ENCODE measurements around the gene ARFGEF3.

The ARFGEF3 gene

GRCh38 chr6:138311268-138311667, 149.5 kb downstream of the ARFGEF3 start:
- DNase-seq (ENCODE audit: low read depth): no peak
- TF ChIP-seq CTCF (conservative IDR thresholded peaks at IDR 0.05; ENCODE audit: low read length): no peak
- no peak overlapping the region for H3K4me3 ChIP-seq (ENCODE audit: low read length)

DNA sequence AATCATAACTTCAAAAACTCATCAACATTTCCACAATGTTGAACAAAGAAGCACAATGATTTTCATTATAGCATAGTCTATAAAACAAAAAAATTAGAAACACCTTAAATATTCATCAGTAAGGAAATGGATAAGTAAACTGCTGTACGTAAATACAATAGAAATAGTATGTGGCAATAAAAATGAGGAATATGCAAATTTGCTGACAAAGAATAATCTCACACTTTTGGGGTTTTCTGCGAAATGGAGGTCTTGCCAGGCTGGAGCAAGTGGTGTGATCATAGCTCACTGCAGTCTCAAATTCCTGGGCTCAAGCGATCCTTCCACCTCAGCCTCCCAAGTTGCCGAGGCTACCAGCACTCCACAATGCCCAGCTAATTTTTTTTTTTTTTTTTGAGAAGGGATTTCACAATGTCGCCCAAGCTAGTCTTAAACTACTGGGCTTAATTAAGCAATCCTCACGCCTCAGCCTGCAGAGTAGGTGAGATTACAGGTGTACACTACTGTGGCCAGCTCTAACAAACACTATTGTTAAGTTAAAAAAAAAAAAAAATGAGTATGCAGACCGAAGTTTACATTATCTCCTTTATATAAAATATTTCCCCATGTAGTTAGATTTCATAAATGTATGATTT, 157.1 kb downstream of the ARFGEF3 start:
- H3K4me3 ChIP-seq (ENCODE audit: low read length): no peak overlapping the region
- no peak for DNase-seq (ENCODE audit: low read depth)
- no peak for TF ChIP-seq CTCF (conservative IDR thresholded peaks at IDR 0.05; ENCODE audit: low read length)

GRCh38 chr6:138321934-138322333, 160.2 kb downstream of the ARFGEF3 start:
- no peak for DNase-seq (ENCODE audit: low read depth)
- TF ChIP-seq CTCF (conservative IDR thresholded peaks at IDR 0.05; ENCODE audit: low read length): no peak
- H3K4me3 ChIP-seq (ENCODE audit: low read length): no peak overlapping the region

- H3K4me3 ChIP-seq (ENCODE audit: low read length): no peak overlapping the region
- DNase-seq (ENCODE audit: low read depth): no peak
- no peak for TF ChIP-seq CTCF (conservative IDR thresholded peaks at IDR 0.05; ENCODE audit: low read length)
Observed at GRCh38 chr6:138323821-138324220, 162.1 kb downstream of the ARFGEF3 start.

DNA sequence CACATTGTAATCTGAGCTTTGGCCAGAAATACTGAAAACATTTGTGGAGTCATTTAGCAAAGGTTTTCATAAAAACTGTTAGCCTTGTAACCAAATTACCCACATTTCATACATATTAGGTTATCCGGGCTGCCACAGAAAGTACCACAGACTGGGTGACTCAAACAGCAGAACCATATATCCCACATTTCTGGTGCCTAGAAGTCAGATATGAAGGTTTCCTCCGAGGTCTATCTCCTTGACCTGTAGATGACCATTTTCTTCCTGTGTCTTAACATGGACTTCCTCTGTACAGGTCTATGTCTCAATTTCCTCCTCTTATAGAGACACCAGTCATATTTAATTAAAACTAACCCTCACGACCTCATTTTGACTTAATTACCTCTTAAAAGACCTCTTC, 166.5 kb downstream of the ARFGEF3 start:
- no peak overlapping the region for H3K4me3 ChIP-seq (ENCODE audit: low read length)
- DNase-seq (ENCODE audit: low read depth): no peak
- no peak for TF ChIP-seq CTCF (conservative IDR thresholded peaks at IDR 0.05; ENCODE audit: low read length)

DNA sequence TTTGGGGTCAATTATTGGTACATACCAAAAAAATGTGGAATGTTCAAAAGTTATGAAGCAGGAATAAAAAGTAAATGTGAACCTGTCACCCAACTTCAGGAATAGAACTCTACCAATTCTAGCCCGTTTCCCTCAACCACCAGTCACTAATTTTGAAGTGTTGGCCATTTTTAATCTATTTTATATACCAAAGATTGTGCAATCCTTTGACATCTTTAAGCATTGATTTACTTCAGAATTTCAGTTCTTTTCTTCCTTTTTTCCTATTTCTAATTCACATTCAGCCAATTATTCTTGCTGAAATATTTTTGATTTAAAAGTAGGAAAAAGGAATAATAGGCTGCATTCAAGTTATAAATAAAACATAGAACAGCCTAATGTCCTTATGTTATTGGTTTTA, 169.0 kb downstream of the ARFGEF3 start:
- no peak overlapping the region for H3K4me3 ChIP-seq (ENCODE audit: low read length)
- TF ChIP-seq CTCF (conservative IDR thresholded peaks at IDR 0.05; ENCODE audit: low read length): no peak
- no peak for DNase-seq (ENCODE audit: low read depth)

DNA sequence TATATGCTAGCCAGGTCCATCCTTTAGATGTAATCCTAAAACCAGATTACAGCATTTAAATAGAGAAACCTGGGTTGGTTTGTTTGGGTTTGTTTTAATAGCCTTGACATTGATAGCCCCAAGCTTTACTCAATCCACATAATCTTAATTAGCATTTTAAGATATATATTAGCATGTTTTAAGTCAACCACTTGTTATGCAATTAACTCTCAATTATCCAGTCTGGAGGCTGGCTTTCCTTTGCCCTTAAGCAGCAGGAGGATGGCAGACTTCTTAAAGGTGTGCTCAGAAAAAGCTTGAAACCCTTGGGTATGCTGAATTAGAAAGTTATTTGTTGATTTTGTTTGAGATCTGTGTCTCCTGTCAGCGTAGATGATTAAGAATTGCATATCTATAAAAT, 169.7 kb downstream of the ARFGEF3 start:
- TF ChIP-seq CTCF (conservative IDR thresholded peaks at IDR 0.05; ENCODE audit: low read length): no peak
- no peak overlapping the region for H3K4me3 ChIP-seq (ENCODE audit: low read length)
- no peak for DNase-seq (ENCODE audit: low read depth)
